Lung (tissue), 5 donors: ENCODE data around the gene PRAMEF10. TPM values are rescaled to one million over a fixed set of nuclear protein-coding genes. Genes with fewer than 3 reads are reported as not detected.

Experiments
- polyA plus RNA-seq, 2 donors: library from polyadenylated mRNA; stranded (reverse); fragments of 200-250 nt; gene quantifications; one replicate each; pipeline ENCODE4 v1.2.1, GENCODE V29; 2013
- small RNA-seq: library from RNA; depleted of rRNA; stranded (forward); fragments of <200 nt; gene quantifications from one replicate; pipeline ENCODE3, GENCODE V24; 2014; ENCODE audit warnings: low replicate concordance
- total RNA-seq, 2 donors: library from RNA; depleted of rRNA in 1 of 2; stranded (reverse); fragments of >200 nt in 1 of 2; gene quantifications; one replicate each; pipeline ENCODE4 v1.2.1, GENCODE V29; 2014 to 2021
- donor health status: Bipolar disorder and iron deficiency.
- donor health status: healthy.
- donor health status: DM: yes; HTN: yes; CAD: no.

Gene PRAMEF10
- total and polyA plus RNA-seq, 4 donors: not detected

Small RNA genes lying within 50 kb of the gene (small RNA-seq; reads per million reads assigned to genes)
- gene RNU6-1072P: not detected

Other genes starting within 250 kb of the PRAMEF10 start
- gene AADACL3, start 182.2 kb downstream of the PRAMEF10 start, total RNA-seq: not detected
- not detected for gene AADACL3, start 182.2 kb downstream of the PRAMEF10 start, polyA plus RNA-seq
- 1 to 10 TPM; 1.3 to 8.5 TPM for gene CFAP107, start 152.1 kb downstream of the PRAMEF10 start, total RNA-seq
- gene CFAP107, start 152.1 kb downstream of the PRAMEF10 start, polyA plus RNA-seq: 1 to 10 TPM; 2.4 to 2.5 TPM
- not detected for gene PRAMEF12, start 124.5 kb downstream of the PRAMEF10 start, total RNA-seq
- not detected for gene PRAMEF12, start 124.5 kb downstream of the PRAMEF10 start, polyA plus RNA-seq
- gene PRAMEF1, start 106.9 kb downstream of the PRAMEF10 start, total RNA-seq: not detected
- not detected for gene PRAMEF1, start 106.9 kb downstream of the PRAMEF10 start, polyA plus RNA-seq
- gene PRAMEF11, start 66.9 kb downstream of the PRAMEF10 start, total RNA-seq: not detected
- gene PRAMEF11, start 66.9 kb downstream of the PRAMEF10 start, polyA plus RNA-seq: not detected
- gene HNRNPCL1, start 49.5 kb downstream of the PRAMEF10 start, total RNA-seq: not detected
- not detected for gene HNRNPCL1, start 49.5 kb downstream of the PRAMEF10 start, polyA plus RNA-seq
- gene PRAMEF2, start 41.2 kb downstream of the PRAMEF10 start, total RNA-seq: not detected
- not detected for gene PRAMEF2, start 41.2 kb downstream of the PRAMEF10 start, polyA plus RNA-seq
- gene PRAMEF4, start 12.1 kb downstream of the PRAMEF10 start, total RNA-seq: not detected
- not detected for gene PRAMEF4, start 12.1 kb downstream of the PRAMEF10 start, polyA plus RNA-seq
- not detected for gene PRAMEF7, start 18.3 kb upstream of the PRAMEF10 start, total RNA-seq
- gene PRAMEF7, start 18.3 kb upstream of the PRAMEF10 start, polyA plus RNA-seq: not detected
- not detected for gene PRAMEF6, start 49.3 kb upstream of the PRAMEF10 start, total RNA-seq
- gene PRAMEF6, start 49.3 kb upstream of the PRAMEF10 start, polyA plus RNA-seq: not detected
- gene PRAMEF27, start 158.3 kb upstream of the PRAMEF10 start, total RNA-seq: not detected
- gene PRAMEF27, start 158.3 kb upstream of the PRAMEF10 start, polyA plus RNA-seq: not detected
- not detected for gene HNRNPCL3, start 162.5 kb upstream of the PRAMEF10 start, total RNA-seq
- not detected for gene HNRNPCL3, start 162.5 kb upstream of the PRAMEF10 start, polyA plus RNA-seq
- gene PRAMEF25, start 172.5 kb upstream of the PRAMEF10 start, total RNA-seq: not detected
- gene PRAMEF25, start 172.5 kb upstream of the PRAMEF10 start, polyA plus RNA-seq: not detected
- gene HNRNPCL2, start 218.6 kb upstream of the PRAMEF10 start, total RNA-seq: not detected
- not detected for gene HNRNPCL2, start 218.6 kb upstream of the PRAMEF10 start, polyA plus RNA-seq